Endothelial cell of umbilical vein (primary cell): ENCODE measurements around the gene PRRC1. TPM values are rescaled to one million over a fixed set of nuclear protein-coding genes. Genes with fewer than 3 reads are reported as not detected.

Experiments used
- BruUV-seq: library from RNA; stranded (reverse); fragments of 400-500 nt; replicated peaks from 2 replicates; lab custom pipeline; 2021; lab: Mats Ljungman, UMichigan
- CTCF ChIA-PET: fragments of 300-600, 350-600 bp; sonication (Branson Sonifier 250); formaldehyde crosslinking; loops from one replicate; lab custom pipeline; 2021; ENCODE audit warnings: antibody characterized with exemption, inconsistent platforms; lab: Charles Lee
- POLR2A ChIA-PET: fragments of 300-600, 350-600 bp; sonication (Branson Sonifier 250); formaldehyde crosslinking; loops from one replicate; lab custom pipeline; 2021; ENCODE audit warnings: antibody characterized with exemption, inconsistent platforms; lab: Charles Lee
- DNase-seq: peaks from one replicate; pipeline ENCODE4 v3.0.0-alpha.2; 2011; ENCODE audit warnings: low read depth, low spot score
- FAIRE-seq: peaks from 2 replicates; lab custom pipeline; 2011; peaks lifted over from hg19 to GRCh38; lab: Jason Lieb, UNC
- H2AFZ ChIP-seq: 2 replicates; pipeline ENCODE4 v1.6.0; 2012; ENCODE audit warnings: low read depth, low read length, control low read depth, inconsistent platforms
- H3K27ac ChIP-seq: 2 replicates; pipeline ENCODE4 v1.5.1; 2011; ENCODE audit warnings: low read depth, mild to moderate bottlenecking, control low read depth, low read length, moderate library complexity; ENCODE audit not compliant: insufficient read depth
- H3K27me3 ChIP-seq, 2 experiments: 2 replicates each; pipeline versions ENCODE4 v1.6.0 to v1.6.1; 2011; ENCODE audit warnings: low read length in 2 of 2, mixed read lengths in 1 of 2; ENCODE audit not compliant: control insufficient read depth in 2 of 2, insufficient read depth in 2 of 2
- H3K36me3 ChIP-seq, 2 experiments: 2 replicates in 1 of 2; 3 replicates in 1 of 2; pipeline ENCODE4 v1.5.1; 2011; ENCODE audit warnings: low read length in 2 of 2, mild to moderate bottlenecking in 1 of 2, moderate library complexity in 1 of 2; ENCODE audit not compliant: control insufficient read depth in 2 of 2, insufficient read depth in 2 of 2; ENCODE audit errors: extremely low read depth in 1 of 2
- H3K4me1 ChIP-seq: 3 replicates; pipeline ENCODE4 v1.5.1; 2011; ENCODE audit warnings: mild to moderate bottlenecking, low read length; ENCODE audit not compliant: control insufficient read depth, insufficient read depth; ENCODE audit errors: extremely low read depth
- H3K4me2 ChIP-seq: 2 replicates; pipeline ENCODE4 v1.6.1; 2011; ENCODE audit warnings: low read length, control low read depth, mixed read lengths; ENCODE audit not compliant: insufficient read depth
- H3K4me3 ChIP-seq, 3 experiments: fragments of 200-600 bp in 1 of 3; sonication (generic), shearing (Covaris generic) in 1 of 3; replicated peaks in 1 of 3; 2 replicates each; pipeline ENCODE4 v1.5.1; 2011 to 2016; ENCODE audit warnings: control low read depth in 3 of 3, low read length in 3 of 3, mild to moderate bottlenecking in 2 of 3, inconsistent platforms in 1 of 3, low read depth in 1 of 3, moderate library complexity in 1 of 3; ENCODE audit not compliant: insufficient read depth in 1 of 3
- H3K79me2 ChIP-seq: 2 replicates; pipeline ENCODE4 v1.6.0; 2012; ENCODE audit warnings: low read length, inconsistent platforms; ENCODE audit not compliant: control insufficient read depth, insufficient read depth
- H3K9ac ChIP-seq: replicated peaks from 2 replicates; pipeline ENCODE3; 2011; ENCODE audit warnings: low read length, control low read depth; ENCODE audit not compliant: insufficient read depth; ENCODE audit errors: extremely low read depth
- H3K9me1 ChIP-seq: replicated peaks from 3 replicates; pipeline ENCODE4 v1.6.0; 2011; ENCODE audit warnings: mild to moderate bottlenecking, low read length; ENCODE audit not compliant: control insufficient read depth, insufficient read depth; ENCODE audit errors: extremely low read depth
- H3K9me3 ChIP-seq: replicated peaks from 2 replicates; pipeline ENCODE4 v1.5.1; 2012; ENCODE audit warnings: low read length, inconsistent platforms; ENCODE audit not compliant: control insufficient read depth, insufficient read depth
- H4K20me1 ChIP-seq: replicated peaks from 2 replicates; pipeline ENCODE3; 2011; ENCODE audit warnings: mild to moderate bottlenecking, low read length; ENCODE audit not compliant: control insufficient read depth, insufficient read depth; ENCODE audit errors: extremely low read depth
- EZH2 ChIP-seq: IDR thresholded peaks from 2 replicates; pipeline ENCODE4 v1.6.1; 2012; ENCODE audit warnings: borderline replicate concordance, low read depth, mild to moderate bottlenecking, moderate library complexity, low read length, inconsistent platforms; ENCODE audit not compliant: severe bottlenecking
- FOS ChIP-seq: IDR thresholded peaks from 2 replicates; pipeline ENCODE4 v1.6.1; 2011; ENCODE audit warnings: mild to moderate bottlenecking, low read length, moderate library complexity, borderline replicate concordance; ENCODE audit not compliant: insufficient read depth
- GATA2 ChIP-seq: IDR thresholded peaks from 2 replicates; pipeline ENCODE4 v1.7.0; 2011; ENCODE audit warnings: low read depth, mild to moderate bottlenecking, moderate library complexity, mixed read lengths, low read length; ENCODE audit not compliant: insufficient read length, insufficient read depth
- JUN ChIP-seq: IDR thresholded peaks from 2 replicates; pipeline ENCODE4 v1.6.1; 2011; ENCODE audit warnings: borderline replicate concordance, low read depth; ENCODE audit not compliant: insufficient read length, insufficient read depth
- MYC ChIP-seq: IDR thresholded peaks from one replicate; pipeline ENCODE4 v1.6.1; 2011; ENCODE audit warnings: mild to moderate bottlenecking, low read depth, low read length
- POLR2A ChIP-seq: IDR thresholded peaks from 2 replicates; pipeline ENCODE4 v1.6.1; 2012; ENCODE audit warnings: low read depth, mild to moderate bottlenecking, control low read depth, low read length
- POLR2AphosphoS5 ChIP-seq: IDR thresholded peaks from 2 replicates; pipeline ENCODE4 v1.6.1; 2012; ENCODE audit warnings: low read depth, mild to moderate bottlenecking, control low read depth, low read length, moderate library complexity; ENCODE audit not compliant: insufficient read depth
- dilution Hi-C: fragments of 300-500 bp; cut with MboI; formaldehyde crosslinking; loops from one replicate; pipeline ENCODE4 v1.15.0; 2019; ENCODE audit warnings: low sequenced_read_pairs; ENCODE audit not compliant: extremely low pct_ligation_motif_present
- intact Hi-C: fragments of 100-400 bp; cut with micrococcal nuclease; formaldehyde crosslinking; loops from one replicate; pipeline ENCODE4 v1.10.0; 2022
- polyA plus RNA-seq, 4 experiments: library from polyadenylated mRNA; depleted of rRNA in 3 of 4; stranded (reverse) in 3 of 4; unstranded in 1 of 4; fragments of >200 nt; gene quantifications; 2 replicates each; pipeline versions ENCODE4 v1.2.1 to v1.2.3, GENCODE V29; 2011 to 2012; ENCODE audit warnings: missing spikeins in 1 of 4
- total RNA-seq: library from RNA; stranded (reverse); gene quantifications from 2 replicates; pipeline ENCODE4 v1.2.3, GENCODE V29; 2021
- TF ChIP-seq, protein P1 (sequence below): IDR thresholded peaks from 2 replicates; pipeline ENCODE4 v1.6.1; 2011; ENCODE audit not compliant: insufficient read depth, insufficient read length
- TF ChIP-seq, protein P2 (sequence below), 2 donors: IDR thresholded peaks; 1 replicate in 1 of 2; 2 replicates in 1 of 2; pipeline ENCODE4 v1.5.1; 2011; ENCODE audit warnings: low read length in 2 of 2, mild to moderate bottlenecking in 2 of 2, moderate library complexity in 2 of 2, control low read depth in 1 of 2, inconsistent platforms in 1 of 2, low read depth in 1 of 2; ENCODE audit not compliant: insufficient read depth in 1 of 2; ENCODE audit errors: extremely low read depth in 1 of 2

Gene PRRC1
- total and polyA plus RNA-seq, 2 donors (not counting 3 experiments of a cell fraction or from before 2014, with no cell fraction given) = 64.4 to 77.6 TPM

DNA sequence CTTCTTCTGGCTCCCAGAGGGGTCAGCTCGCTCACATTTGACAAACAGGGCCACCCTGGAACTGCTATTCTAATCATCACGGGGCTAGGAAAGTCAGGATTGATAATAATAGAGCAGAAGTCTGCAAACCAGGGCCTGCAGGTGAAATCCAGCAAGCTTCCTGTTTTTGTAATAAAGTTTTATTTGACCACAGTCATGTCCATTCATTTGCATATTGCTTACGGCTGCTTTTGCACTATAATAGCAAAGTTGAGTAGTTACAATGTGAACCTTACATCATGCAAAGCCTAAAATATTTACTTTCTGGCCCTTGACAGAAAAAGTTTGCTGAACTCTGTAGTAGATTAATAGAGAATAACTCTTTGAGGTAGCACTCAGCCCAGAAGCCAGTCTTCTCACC, 68.2 kb downstream of the PRRC1 start:
- H3K9me3 ChIP-seq = no peaks in the 10 kb centered on the region
- ChIA-PET POLR2A (no interaction called here), CTCF (interaction anchor here (1.3 kb wide), 1 partner anchor 21 kb away, joined by 5 read pairs; no protein-coding TSS in a partner anchor)
- H3K4me1 ChIP-seq = no peaks in the 10 kb centered on the region
- no peaks in the 10 kb centered on the region for H3K9me1 ChIP-seq
- no peak overlapping the region for H3K27ac ChIP-seq
- BruUV-seq = no TSS peak
- TF ChIP-seq FOS (no peak), POLR2A (no peak), POLR2AphosphoS5 (no peak), MYC (no peak), JUN (no peak), EZH2 (no peak), GATA2 (no peak)
- TF ChIP-seq, protein P1, sequence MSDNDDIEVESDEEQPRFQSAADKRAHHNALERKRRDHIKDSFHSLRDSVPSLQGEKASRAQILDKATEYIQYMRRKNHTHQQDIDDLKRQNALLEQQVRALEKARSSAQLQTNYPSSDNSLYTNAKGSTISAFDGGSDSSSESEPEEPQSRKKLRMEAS = no peak
- TF ChIP-seq, protein P2, sequence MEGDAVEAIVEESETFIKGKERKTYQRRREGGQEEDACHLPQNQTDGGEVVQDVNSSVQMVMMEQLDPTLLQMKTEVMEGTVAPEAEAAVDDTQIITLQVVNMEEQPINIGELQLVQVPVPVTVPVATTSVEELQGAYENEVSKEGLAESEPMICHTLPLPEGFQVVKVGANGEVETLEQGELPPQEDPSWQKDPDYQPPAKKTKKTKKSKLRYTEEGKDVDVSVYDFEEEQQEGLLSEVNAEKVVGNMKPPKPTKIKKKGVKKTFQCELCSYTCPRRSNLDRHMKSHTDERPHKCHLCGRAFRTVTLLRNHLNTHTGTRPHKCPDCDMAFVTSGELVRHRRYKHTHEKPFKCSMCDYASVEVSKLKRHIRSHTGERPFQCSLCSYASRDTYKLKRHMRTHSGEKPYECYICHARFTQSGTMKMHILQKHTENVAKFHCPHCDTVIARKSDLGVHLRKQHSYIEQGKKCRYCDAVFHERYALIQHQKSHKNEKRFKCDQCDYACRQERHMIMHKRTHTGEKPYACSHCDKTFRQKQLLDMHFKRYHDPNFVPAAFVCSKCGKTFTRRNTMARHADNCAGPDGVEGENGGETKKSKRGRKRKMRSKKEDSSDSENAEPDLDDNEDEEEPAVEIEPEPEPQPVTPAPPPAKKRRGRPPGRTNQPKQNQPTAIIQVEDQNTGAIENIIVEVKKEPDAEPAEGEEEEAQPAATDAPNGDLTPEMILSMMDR (IDR thresholded peaks at IDR 0.05; ENCODE audit: extremely low read depth in 1 of 2, insufficient read depth in 1 of 2, low read depth in 1 of 2, low read length in 2 of 2) = no peak
- FAIRE-seq (no peak), DNase-seq (no peak)
- intact Hi-C loops (no loop called here), dilution Hi-C loops (no loop called here)
- no peak overlapping the region for H3K4me2 ChIP-seq
- H3K79me2 ChIP-seq = no peaks in the 10 kb centered on the region
- H2AFZ ChIP-seq = no peak overlapping the region
- no peak overlapping the region for H3K9ac ChIP-seq
- no peak overlapping the region for H3K4me3 ChIP-seq
- H3K27me3 ChIP-seq = peaks cover 4 to 9% of the 10 kb centered on the region in 2 experiments
- H4K20me1 ChIP-seq = no peaks in the 10 kb centered on the region
- H3K36me3 ChIP-seq = no peaks in the 10 kb centered on the region
